ENCODE results near the gene LBHD1. TPM values are rescaled to one million over a fixed set of nuclear protein-coding genes. Genes with fewer than 3 reads are reported as not detected.
"Not testable (repeated sequence)": the region's sequence is repeated elsewhere in the genome, so short reads cannot be mapped to it uniquely, and the experiment has no call there.

Gene LBHD1
- polyA plus RNA-seq, 3 donors: 2.4 to 5.2 (median 4.4) TPM

DNA sequence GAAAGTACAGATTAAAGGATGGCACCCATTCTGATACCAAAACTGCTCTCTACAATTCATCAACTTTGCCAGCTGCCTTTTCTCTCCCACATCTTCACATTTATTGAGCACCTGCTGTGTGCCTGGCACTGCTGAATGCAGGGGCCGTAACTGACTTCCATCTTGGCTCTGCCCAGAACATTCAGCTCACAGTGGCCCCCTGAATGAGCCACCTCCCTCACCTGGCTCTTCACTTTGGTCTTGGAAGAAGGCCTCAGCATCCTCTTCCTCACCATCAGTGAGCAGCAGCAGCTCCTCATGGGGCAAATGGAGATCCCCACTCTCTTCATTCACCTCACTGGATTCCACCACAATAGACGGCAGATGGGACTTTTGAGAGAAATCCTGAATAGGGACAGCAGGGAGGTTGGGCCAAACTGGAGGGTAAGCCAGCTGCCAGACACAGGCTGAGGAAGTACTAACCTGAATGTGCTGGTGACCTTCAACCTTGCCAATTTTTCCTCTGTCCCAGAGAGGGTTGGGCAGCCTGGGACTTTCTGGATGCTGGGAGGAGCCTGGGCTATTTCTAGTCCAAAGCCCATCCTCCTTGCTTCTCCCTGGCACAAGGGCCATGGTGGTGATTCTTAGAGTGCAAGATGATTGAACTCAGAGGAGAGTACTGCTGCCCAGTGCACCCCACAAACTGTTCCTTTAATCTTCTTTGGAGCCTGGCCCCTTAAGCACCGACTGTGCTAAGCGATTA lies 2.5 kb downstream of the LBHD1 start:
- 50 to 79% (median 75%) methylated on average over 4 of the region's 4 CpGs for WGBS, 3 donors
- H3K27ac ChIP-seq (ENCODE audit: low read depth, low read length): no peak overlapping the region

DNA sequence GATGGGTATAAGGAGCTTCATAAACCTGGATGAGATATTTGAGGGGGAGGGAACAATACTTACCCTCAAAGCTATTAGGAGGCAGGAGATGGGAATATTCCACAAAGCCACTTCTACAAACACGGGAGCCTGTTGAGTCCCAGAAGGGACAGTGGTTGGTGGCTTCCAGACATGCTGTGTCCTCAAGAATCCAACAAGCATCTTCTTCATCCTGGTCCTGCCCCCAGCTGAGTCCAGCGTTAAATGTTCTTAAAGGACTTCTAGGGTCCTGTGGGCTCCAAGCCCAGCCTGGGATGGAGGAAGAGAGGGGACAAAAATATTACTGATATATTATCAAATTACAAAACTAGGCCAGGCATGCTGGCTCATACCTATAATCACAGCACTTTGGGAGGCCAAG lies 4.6 kb downstream of the LBHD1 start:
- 74 to 84% (median 77%) methylated on average over 2 of the region's 2 CpGs for WGBS, 3 donors

DNA sequence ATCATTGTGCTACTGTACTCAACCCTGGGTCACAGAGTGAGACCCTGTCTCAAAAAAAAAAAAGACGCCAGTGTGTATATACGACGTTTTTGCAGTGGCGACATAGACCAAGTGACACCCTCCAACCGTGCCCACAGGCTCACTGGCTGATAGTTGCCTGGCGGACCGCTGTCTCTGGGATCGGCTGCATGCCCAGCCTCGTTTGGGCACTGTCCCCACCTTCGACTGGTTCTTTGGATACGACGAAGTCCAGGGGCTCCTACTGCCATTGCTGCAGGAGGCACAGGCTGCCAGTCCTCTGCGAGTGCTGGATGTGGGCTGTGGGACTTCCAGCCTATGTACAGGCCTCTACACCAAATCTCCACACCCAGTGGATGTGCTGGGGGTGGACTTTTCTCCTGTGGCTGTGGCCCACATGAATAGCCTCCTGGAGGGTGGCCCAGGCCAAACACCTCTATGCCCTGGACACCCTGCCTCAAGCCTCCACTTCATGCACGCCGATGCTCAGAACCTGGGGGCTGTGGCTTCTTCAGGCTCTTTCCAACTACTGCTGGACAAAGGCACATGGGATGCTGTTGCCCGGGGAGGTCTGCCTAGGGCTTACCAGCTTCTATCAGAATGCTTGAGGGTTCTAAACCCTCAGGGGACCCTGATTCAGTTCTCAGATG lies 5.7 kb downstream of the LBHD1 start:
- H3K27ac ChIP-seq (ENCODE audit: low read depth, low read length): peak overlapping the region; percentile 53
- 36 to 58% (median 57%) methylated on average over 16 of the region's 16 CpGs for WGBS, 3 donors

More for the DNA sequence above, 4.6 kb downstream of the LBHD1 start:
- H3K27ac ChIP-seq (ENCODE audit: low read depth, low read length): no peak overlapping the region

DNA sequence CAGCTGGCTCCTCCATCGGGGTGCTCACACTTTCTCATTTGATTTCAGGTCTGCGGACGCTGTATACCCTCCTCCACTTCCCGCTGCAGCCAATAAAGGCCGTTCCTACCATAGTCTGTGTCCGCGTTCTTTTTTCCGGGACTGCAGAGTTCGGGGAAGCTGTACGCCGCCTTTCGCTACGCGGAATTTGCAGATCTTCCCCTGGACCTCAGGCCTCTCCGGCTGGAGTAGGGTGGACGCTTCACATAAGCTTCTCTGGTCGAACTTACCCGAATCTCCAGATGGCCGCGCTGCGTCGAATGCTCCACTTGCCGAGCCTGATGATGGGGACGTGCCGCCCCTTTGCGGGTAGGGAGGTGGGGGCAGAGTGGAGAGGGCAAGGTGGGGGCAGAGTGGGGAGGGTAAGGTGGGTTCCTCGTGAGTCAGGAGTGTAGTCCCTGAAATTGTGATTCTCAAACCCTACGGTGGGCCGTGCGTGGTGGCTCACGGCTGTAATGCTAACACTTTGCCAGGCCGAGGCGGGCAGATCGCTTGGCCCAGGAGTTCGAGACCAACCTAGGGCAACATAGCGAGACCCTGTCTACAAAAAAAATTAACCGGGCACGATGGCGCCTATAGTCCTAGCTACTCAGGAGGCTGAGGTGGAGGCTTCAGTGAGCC lies 6.3 kb downstream of the LBHD1 start:
- 2 to 6% (median 5%) methylated on average over 39 of the region's 39 CpGs for WGBS, 3 donors

DNA sequence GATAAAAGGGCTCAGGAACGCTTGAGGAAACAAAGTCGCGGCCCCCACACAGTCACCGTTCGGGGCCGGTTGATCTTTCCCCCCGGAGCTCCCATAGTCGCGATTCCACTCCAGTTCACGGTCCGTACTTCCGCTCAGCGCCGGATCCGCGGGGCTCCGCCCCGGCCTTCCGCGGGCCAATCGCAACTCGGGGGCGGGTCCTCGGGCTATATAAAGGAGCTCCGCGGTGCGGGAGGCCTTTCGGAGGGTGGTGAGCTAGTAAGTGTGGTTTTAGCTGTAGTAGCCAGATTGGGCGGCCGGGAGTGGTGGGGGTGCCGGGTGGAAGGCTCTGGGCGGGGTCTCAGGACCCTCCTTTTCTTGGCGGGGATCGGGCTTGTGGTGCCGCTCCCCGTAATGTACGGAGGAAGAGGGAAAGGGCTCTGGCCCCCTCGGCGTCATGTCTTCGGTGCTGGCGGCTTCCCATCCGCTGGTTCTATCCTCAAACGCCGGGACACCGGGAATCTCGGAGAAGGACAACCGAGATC lies 6.9 kb downstream of the LBHD1 start, which contains the start of the genes C11orf98 and CSKMT:
Gene C11orf98, minus strand, starts transcription at position 136 of the 524 bp plus-strand sequence. Its CDS starts 41 bp downstream, at position 95.
Gene CSKMT, plus strand, starts transcription at position 238 of the 524 bp plus-strand sequence. CDS start 568 bp downstream, outside the sequence.
- H3K27ac ChIP-seq (ENCODE audit: low read depth, low read length): peak within 1 kb of the TSS; percentile 53
- 0 to 1% (median 1%) methylated on average over 46 to 47 of the region's 47 CpGs for WGBS, 3 donors

More for the DNA sequence above, 6.3 kb downstream of the LBHD1 start:
- peak overlapping the region; percentile 53 for H3K27ac ChIP-seq (ENCODE audit: low read depth, low read length)

DNA sequence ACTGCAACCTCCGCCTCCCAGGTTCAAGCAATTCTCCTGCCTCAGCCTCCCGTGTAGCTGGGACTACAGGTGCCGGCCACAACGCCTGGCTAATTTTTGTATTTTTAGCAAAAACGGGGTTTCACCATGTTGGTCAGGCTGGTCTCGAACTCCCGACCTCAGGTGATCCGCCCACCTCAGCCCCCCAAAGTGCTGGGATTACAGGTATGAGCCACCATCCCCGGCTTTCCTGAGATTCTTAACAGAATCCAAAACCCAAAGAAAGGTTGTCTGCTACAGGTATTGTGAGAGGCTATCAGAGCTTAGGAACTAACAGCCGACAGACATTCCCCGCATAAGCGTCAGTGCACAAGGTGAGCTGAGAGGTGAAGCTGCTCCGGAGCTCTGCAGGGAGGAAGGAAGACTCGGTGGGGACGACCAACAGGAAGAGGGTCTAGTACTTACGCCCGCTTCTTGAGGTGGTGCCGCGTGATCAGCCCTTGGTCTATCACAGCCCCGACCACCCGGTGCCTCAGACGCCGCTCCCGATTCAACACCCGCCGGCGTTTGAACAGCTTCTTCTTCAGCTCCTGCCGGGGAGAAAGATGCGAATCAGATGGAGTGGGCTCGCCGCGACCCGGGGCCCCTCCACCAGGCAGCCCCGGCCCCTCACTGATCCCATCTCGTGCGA lies 7.5 kb downstream of the LBHD1 start:
- 2 to 3% (median 3%) methylated on average over 36 of the region's 36 CpGs for WGBS, 3 donors
- no peak overlapping the region for H3K27ac ChIP-seq (ENCODE audit: low read depth, low read length)

DNA sequence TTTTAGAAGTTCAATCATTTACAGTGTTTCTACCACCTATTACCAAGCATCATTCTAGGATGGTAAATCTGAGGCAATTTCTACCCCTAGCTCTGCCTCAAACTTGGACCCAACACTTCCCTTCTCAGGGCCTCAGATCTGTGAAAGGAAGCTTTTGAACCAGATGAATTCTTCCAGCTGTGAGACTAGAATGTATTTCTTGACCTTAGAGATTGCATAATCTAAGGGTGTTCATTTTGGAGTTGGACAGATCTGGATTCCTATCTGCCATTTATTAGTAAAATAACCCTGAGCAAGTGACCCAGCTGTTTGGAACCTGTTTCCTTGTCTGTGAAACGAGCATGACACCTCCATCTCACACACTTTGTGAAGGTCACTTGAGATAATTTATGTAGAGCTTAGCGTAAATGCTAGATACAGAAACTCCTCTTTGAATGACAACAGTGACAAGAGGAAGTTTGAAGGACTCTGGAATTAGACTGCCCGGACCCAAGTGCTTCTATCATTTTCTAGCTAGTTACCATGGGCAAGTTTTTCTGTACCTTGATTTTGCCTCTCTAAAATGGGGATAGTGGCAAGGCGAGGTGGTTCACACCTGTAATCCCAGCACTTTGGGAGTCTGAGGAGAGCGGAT lies 15.2 kb downstream of the LBHD1 start:
- H3K27ac ChIP-seq (ENCODE audit: low read depth, low read length): no peak overlapping the region
- 43 to 74% (median 71%) methylated on average over 5 of the region's 5 CpGs for WGBS, 3 donors

DNA sequence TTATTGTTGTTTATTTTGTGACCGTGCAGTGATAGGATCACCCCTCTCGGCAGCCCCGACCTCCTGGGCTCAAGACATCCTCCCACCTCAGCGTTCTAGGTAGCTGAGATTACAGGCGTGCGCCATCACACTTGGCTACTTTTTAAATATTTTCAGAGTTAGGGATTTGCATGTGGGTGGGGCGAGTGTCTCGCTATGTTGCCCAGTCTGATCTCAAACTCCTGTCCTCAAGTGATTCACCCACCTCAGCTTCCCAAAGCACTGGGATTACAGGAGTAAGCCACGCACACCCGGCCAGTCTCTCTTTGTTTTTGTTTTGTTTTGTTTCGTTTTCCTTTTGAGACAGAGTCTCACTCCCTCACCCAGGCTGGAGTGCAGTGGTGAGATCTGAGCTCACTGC lies 17.8 kb downstream of the LBHD1 start:
- H3K27ac ChIP-seq (ENCODE audit: low read depth, low read length): no peak overlapping the region
- 88 to 91% (median 89%) methylated on average over 11 of the region's 11 CpGs for whole genome bisulfite sequencing, 3 donors

DNA sequence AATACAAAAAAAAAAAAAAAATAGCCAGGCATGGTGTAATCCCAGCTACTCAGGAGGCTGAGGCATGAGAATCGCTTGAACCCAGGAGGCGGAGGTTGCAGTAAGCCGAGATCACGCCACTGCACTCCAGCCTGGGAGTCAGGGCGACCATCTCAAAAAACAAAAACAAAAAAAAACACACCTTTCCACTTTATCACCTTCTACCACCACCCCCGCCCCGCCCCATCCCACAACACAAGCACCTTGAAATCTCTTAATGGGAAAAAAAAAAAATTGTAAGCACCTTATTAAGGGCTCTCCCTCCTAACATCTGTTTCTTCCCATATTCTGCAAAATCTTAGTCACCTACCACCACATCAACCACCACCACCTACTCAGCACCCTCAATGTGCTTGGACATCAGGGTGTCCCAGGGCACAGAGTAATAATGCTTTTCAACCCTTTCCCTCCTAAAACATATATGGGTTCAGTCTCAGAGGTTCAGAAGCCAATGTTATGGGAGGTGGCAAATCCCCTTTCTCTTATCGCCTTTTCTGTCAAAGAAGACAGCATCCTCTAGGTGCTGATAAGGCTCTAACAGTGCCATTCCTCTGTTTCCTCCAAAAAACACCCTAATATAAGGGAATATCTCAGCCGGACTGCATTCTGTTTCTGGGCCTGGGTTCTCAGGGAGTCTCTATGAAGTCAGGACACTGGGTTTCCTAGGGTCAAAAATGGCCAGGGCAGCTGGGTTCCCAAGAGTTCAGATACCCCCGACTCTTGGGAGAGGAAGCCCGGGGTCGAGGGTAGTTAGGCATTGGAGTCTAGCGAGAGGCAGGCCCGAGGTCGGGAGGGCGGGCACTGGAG lies 19.7 kb downstream of the LBHD1 start:
- 34 to 37% (median 36%) methylated on average over 16 of the region's 16 CpGs for WGBS, 3 donors
- no peak overlapping the region for H3K27ac ChIP-seq (ENCODE audit: low read depth, low read length)

DNA sequence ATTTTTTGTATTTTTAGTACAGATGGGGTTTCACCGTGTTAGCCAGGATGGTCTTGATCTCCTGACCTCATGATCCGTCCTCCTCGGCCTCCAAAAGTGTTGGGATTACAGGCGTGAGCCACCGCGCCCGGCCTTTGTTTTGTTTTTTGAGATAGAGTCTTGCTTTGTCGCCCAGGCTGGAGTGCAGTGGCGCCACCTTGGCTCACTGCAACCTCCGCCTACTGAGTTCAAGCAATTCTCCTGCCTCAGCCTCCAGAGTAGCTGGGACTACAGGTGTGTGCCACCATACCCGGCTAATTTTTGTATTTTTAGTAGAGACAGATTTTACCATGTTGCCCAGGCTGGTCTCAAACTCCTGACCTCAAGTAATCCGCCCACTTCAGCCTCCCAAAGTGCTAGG lies 21.8 kb downstream of the LBHD1 start:
- H3K27ac ChIP-seq (ENCODE audit: low read depth, low read length): not testable (repeated sequence)

DNA sequence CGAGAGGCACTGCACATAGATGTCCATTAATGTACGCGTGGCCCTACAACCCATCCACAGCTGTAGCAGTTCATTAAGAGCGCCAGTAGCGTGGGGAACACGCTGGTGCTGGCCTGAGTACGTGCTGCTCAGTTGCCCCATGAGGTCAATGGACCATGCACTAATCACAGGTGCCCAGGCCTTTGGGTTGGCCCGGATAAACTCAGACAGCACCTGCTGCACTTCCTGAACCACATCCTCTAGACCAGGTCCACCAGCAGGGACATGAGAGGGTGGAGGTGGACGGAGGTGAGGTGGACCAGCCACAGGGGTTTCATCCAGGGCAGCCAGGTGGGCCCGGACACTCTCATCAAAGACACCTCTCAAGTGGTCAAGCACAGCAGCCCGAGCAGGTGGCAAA lies 22.6 kb downstream of the LBHD1 start:
- 87 to 90% (median 87%) methylated on average over 11 of the region's 11 CpGs for WGBS, 3 donors

More for the DNA sequence above, 21.8 kb downstream of the LBHD1 start:
- 94 to 96% (median 95%) methylated on average over 12 of the region's 12 CpGs for WGBS, 3 donors

DNA sequence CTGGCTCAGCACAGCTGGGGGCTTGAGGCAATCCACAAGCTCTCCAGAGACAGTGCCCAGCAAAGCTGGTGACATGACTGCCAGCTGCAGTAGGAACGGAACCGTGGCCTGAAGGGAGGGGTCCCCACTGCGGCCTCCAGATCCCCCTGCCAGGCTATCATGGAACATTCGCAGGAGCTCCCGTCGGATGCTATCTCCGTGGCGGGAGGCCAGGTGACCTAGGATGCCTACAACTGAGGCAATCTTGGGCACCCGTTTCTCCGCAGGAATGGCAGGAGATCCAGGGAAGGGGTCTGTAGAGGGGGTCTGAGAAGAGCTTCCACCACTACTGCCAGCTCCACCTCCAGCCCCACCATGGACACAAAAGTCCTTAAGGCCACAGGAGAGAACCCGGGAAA lies 23.1 kb downstream of the LBHD1 start:
- WGBS, 3 donors: 85 to 92% (median 91%) methylated on average over 11 of the region's 11 CpGs
- H3K27ac ChIP-seq (ENCODE audit: low read depth, low read length): no peak overlapping the region

More for the DNA sequence above, 22.6 kb downstream of the LBHD1 start:
- no peak overlapping the region for H3K27ac ChIP-seq (ENCODE audit: low read depth, low read length)

DNA sequence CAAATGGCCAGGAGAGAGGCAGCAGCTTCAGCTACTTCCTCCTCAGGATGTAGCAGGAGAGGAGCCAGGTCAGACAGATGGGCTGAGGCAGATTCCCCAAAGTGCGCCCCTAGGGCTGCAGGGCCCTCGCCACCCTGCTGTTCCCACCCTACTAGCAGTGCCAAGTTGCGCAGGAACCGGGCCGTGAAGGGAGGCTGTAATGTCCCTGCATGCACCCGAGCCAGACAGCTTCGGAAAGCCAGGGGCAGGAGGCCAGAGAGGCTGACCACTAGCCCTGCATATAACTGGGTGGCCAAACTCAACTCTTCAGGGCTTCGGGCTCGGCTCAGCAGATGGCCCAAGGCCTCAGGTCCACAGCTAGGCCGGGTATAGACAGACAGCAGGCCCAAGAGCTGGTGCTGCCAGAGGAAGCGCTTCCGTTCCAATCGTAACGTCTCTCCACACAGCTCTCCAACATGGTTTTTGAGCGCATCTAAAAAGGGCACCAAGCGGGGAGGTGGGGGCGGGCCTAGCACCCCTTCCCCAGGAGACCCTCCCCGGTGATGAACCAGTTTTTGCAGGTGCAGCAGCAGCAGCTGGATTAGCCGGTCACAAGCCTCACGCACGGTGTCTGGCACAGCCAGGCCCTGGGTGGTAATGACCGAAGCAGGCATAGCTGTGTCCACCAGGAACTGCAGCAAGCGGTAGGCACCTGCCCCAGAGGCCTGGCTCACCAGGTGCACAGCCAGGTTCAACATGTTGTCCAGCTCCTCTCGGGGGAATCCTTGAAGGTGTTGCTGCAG lies 23.7 kb downstream of the LBHD1 start:
- WGBS, 3 donors: 91 to 92% (median 91%) methylated on average over 24 of the region's 24 CpGs
- H3K27ac ChIP-seq (ENCODE audit: low read depth, low read length): no peak overlapping the region

DNA sequence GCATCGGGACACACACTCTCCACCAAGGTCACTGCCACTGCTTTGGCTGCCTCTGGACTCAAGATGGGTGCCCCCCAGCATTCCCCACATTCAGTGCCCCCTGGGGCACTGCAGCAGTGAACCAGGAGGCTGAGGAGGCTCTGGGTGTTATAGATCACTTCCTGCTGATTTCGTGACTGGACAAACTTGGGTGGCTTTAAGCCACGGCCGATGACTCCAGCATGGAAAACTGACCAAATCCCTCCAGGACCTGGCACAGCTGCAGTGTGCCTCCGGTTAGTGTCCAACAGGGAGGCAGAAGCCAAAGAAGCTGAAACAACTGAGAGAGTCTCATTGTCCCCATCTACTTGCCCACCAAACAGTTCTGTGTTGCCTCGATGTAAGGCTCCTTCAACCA lies 24.5 kb downstream of the LBHD1 start:
- H3K27ac ChIP-seq (ENCODE audit: low read depth, low read length): no peak overlapping the region
- WGBS, 3 donors: 63 to 88% (median 81%) methylated on average over 6 of the region's 6 CpGs

DNA sequence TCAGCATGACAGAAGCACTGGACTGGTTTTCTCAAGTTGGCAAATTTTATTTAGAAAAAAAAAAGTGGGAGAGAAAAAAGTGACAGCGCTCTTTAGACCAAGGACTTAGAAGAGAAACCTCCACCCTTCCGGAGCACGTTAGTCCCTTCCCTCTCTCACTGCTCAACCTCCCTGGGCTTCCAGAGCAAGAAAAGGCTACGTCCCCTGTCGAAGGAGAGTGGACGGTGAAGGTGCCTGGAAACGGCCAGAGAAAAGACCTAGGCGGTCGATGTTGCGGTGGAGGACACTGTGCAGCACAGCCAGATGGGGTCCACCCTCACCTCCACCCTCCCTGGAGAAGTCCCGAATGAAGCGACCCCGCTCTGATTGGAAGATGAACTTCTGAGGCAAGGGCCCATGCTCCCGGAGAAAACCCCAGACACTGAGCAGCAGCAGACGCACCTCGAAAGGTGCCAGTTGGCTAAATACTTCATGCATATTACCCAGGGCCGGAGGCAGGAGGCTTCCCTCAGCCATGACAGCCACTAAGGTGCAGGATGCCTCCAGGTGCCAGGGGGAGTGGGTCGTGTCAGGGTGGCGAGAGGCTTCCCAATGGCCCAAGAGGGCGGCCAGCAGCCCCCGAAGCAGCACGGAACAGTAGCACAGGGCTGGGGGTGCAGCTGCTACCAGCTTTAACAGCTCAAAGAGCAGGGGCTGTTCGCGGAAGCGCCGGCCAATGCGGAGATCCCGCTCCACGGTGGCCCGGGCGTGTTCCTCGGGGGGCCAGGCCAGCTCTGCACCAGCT lies 25.1 kb downstream of the LBHD1 start:
- WGBS, 3 donors: 52 to 67% (median 61%) methylated on average over 32 of the region's 32 CpGs
- H3K27ac ChIP-seq (ENCODE audit: low read depth, low read length): no peak overlapping the region
